Limb (tissue), 2 donors: ENCODE results near the gene WDR70.
"Not testable (repeated sequence)": the region's sequence is repeated elsewhere in the genome, so short reads cannot be mapped to it uniquely, and the experiment has no call there.

Experiments
- DNase-seq, 2 donors: peaks; one replicate each; pipeline ENCODE4 v3.0.0-alpha.2; 2016; ENCODE audit errors: extremely low spot score in 2 of 2

Gene WDR70

GRCh38 chr5:37453252-37453651 is 74.1 kb downstream of the WDR70 start:
- DNase-seq = not testable (repeated sequence)

GRCh38 chr5:37454402-37455055 is 75.4 kb downstream of the WDR70 start:
- DNase-seq = not testable (repeated sequence)

DNA sequence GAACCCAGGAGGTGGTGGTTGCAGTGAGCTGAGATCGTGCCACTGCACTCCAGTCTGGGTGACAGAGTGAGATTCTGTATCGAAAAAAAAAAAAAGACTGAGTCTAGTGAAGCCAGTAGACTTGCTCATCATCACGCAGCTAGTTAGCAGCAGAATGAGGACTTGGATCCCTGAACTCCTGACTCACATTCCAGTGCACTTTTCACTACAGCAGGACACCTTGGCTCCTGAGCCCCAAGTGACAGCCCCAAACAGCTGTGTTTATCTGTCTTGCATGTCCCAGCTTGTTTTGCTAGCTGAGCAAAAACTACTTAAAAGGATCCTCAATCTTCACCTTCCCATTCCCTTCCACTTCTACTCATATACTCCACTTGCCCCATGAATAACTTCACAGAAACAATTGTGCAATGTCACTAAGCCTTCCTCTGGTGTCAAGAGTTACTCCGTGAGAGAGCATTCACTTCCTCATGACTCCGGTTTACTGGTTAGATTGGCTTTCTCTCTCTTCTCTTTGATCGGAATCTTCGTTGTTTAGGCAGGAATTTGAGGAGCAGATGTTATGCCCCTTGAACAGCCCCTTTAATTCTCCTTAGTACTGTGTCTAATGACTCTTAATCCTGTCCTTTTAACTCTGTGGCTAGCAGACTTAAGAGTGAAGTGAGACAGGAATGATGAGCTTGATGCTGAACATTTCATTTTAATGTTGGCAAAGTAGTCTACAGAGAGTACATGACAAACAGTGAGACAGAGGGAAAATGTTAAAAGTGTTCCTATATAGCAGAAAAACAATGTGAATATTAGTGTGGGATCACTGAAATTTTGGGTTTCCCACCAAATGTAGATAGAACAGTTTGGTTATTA is 84.3 kb downstream of the WDR70 start:
- DNase-seq = not testable (repeated sequence)

DNA sequence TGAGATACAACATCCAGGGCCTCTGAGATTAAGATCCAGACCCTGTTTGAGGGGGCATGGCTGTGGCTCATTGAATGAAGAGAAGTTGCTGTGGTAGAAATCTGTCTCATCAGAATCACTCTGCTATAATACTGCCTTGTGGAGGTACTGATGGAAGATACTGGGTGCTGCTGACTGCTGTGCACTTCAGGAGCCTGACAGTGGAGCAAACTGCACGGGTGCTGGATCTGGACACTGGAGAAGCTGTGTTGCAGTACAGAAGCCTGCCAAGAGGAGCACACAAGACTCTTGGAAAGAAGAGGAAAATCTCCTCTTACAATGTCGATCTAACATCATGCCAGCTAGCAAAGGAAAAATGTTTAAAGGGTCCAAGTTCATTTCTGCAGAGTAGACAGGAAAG is 85.5 kb downstream of the WDR70 start:
- DNase-seq = not testable (repeated sequence)

GRCh38 chr5:37469383-37469782 is 90.3 kb downstream of the WDR70 start:
- not testable (repeated sequence) for DNase-seq

- no peak for DNase-seq
These were observed 92.6 kb downstream of the WDR70 start for GRCh38 chr5:37471666-37472197.

GRCh38 chr5:37477426-37477825 is 98.3 kb downstream of the WDR70 start:
- DNase-seq = no peak

GRCh38 chr5:37478121-37478894 is 99.2 kb downstream of the WDR70 start:
- no peak for DNase-seq

GRCh38 chr5:37481395-37481794 is 102.3 kb downstream of the WDR70 start:
- DNase-seq = not testable (repeated sequence)

- no peak for DNase-seq
These were observed 111.1 kb downstream of the WDR70 start for GRCh38 chr5:37490120-37490810.

DNA sequence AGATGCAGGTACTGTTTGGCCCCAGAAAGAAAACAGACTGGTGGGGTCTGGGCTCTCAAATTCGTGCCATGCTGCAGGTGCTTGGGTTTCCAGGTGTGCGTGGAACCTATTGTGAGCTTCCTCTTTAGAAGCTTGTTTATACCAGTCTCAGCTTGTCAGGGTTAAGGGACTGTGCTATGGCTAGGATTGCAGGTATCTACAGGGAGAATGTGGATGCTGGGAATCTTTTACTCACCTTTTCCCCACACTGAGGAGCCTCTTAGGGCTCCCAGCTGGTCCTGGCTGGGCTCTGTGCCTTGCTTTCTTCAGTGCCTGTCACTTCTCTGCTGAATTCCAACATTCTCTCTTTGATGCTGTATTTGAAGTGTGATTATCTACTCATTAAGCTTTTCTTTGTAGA is 111.8 kb downstream of the WDR70 start:
- DNase-seq = no peak

GRCh38 chr5:37492778-37493555 is 113.8 kb downstream of the WDR70 start:
- no peak for DNase-seq

GRCh38 chr5:37494756-37495155 is 115.6 kb downstream of the WDR70 start:
- DNase-seq = no peak

DNA sequence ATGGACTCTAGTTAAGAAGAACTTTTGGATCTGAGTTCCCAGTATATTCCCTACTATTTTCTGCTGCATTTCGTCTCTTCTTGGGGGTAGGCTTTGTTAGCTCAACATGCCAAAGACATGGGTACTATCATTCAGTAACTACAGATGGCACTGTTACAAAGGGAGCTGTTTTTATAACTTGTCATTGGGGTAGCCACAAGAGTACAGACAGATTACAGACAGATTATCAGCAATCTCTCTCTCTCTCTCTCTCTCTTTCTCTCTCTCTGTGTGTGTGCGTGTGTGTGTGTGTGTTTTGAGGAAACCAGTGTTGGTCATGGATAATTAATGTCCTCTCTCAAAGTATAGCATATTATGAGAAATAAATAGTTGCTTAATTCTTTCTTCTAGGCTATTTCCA is 116.1 kb downstream of the WDR70 start:
- no peak for DNase-seq

DNA sequence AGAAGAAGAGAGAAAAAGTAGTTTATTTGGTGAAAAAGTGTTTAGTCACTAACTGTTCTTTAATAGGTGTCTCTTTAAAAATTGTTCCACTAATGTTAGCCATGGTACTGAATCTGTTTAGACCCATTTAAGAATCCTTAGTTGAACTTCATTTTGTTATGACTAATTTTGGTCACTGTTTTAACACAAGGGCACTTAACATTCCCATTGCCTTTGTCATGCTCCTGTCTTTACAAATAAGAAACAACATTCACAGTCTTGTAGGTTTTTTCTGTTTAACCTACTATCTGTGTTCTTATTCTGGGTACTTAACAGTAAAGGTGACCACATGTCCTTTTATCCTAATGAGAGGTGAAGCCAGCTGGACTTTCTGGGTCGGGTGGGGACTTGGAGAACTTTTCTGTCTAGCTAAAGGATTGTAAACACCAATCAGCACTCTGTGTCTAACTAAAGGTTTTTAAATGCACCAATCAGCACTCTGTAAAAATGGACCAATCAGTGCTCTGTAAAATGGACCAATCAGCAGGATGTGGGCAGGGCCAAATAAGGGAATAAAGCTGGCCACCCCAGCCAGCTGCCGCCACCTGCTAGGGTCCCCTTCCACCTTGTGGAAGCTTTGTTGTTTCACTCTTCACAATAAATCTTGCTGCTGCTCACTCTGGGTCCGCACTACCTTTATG is 116.7 kb downstream of the WDR70 start:
- no peak for DNase-seq

- DNase-seq = no peak
These were observed 117.9 kb downstream of the WDR70 start for GRCh38 chr5:37496902-37497445.

GRCh38 chr5:37501152-37501551 is 122.0 kb downstream of the WDR70 start:
- no peak for DNase-seq

GRCh38 chr5:37506241-37506640 is 127.1 kb downstream of the WDR70 start:
- DNase-seq = no peak

DNA sequence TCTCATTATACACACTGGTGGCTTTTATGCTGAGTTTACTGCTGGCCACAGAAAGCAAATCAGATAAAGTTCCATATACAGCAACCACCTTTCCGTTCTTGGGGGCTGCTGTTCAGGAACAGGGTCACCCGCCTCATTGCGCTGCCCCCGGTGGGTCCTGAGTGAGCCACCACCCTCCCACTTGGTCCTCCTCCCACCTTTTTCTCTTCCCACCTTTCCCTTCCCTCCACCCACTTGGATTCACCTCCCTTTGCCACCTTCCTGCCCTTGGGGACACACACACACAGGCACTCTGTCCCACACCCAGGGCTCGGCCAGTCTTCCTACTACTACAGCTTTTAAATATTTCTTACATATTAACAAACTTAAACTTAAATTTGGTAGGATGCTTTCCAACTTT is 127.6 kb downstream of the WDR70 start:
- no peak for DNase-seq

DNA sequence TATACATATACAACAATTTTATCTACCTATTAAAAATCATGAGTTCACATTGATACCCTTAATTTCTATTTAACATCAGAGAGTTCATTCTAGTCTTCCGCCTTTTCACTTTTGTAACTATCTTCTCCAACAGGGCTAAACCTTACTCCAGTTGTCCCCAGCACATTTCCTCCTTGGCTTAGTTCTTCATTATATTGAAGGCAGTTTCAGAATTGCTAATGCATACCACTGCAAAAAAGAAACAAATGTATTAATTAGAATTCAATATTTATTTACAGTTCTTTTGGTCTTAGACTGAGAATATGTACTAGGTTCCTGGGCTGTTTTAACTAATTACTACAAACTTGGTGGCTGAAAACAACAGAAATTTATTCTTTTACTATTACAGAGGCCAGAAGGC is 132.5 kb downstream of the WDR70 start:
- no peak for DNase-seq
